Transverse colon (tissue), 4 donors: ENCODE measurements around the gene PNLIPRP1.

ENCODE experiments used
- CTCF ChIP-seq, 5 experiments: fragments of 200-600 bp in 3 of 5; fragments of 450-650 bp in 2 of 5; sonication (generic) in 3 of 5; IDR thresholded peaks; 1 replicate in 2 of 5; 2 replicates in 3 of 5; pipeline ENCODE4 v1.5.1; 2016 to 2017; ENCODE audit warnings: antibody characterized with exemption in 5 of 5, inconsistent platforms in 3 of 5, mild to moderate bottlenecking in 2 of 5, moderate library complexity in 1 of 5
- EP300 ChIP-seq: sonication (generic); formaldehyde crosslinking; IDR thresholded peaks from one replicate; pipeline ENCODE4 v1.6.1; 2017; ENCODE audit warnings: antibody characterized with exemption, low read depth
- POLR2AphosphoS5 ChIP-seq, 3 donors: sonication (generic); formaldehyde crosslinking; IDR thresholded peaks; one replicate each; pipeline ENCODE4 v1.6.1; 2016; ENCODE audit warnings: antibody characterized with exemption in 3 of 3

GRCh38 chr10:116607336-116607735, 16.6 kb downstream of the PNLIPRP1 start:
- TF ChIP-seq CTCF (IDR thresholded peaks at IDR 0.05), result no peak
- TF ChIP-seq POLR2AphosphoS5 (IDR thresholded peaks at IDR 0.05), result no peak
- no peak for TF ChIP-seq EP300
